IMR-90 (cell line): ENCODE results near the gene DHH.
A peak's percentile ranks its signal among the peaks of the same experiment; 100 is the strongest.

Experiments used
- CEBPB ChIP-seq: IDR thresholded peaks from 2 replicates; pipeline ENCODE4 v1.6.1; 2012; ENCODE audit warnings: low read depth, low read length, improper control_type of control experiment
- MAZ ChIP-seq: IDR thresholded peaks from 2 replicates; pipeline ENCODE4 v1.6.1; 2012; ENCODE audit warnings: low read depth, mild to moderate bottlenecking, low read length, improper control_type of control experiment, moderate library complexity, borderline replicate concordance
- MXI1 ChIP-seq: IDR thresholded peaks from 2 replicates; pipeline ENCODE4 v1.6.1; 2012; ENCODE audit warnings: low read depth, mild to moderate bottlenecking, low read length, moderate library complexity, borderline replicate concordance
- POLR2A ChIP-seq: IDR thresholded peaks from 2 replicates; pipeline ENCODE4 v1.6.1; 2012; ENCODE audit warnings: mild to moderate bottlenecking, low read depth, low read length
- RCOR1 ChIP-seq: IDR thresholded peaks from 2 replicates; pipeline ENCODE4 v1.6.1; 2012; ENCODE audit warnings: mild to moderate bottlenecking, low read length, improper control_type of control experiment; ENCODE audit not compliant: insufficient replicate concordance
- RFX5 ChIP-seq: IDR thresholded peaks from 2 replicates; pipeline ENCODE4 v1.8.0; 2012; ENCODE audit warnings: low read depth, mild to moderate bottlenecking, low read length, moderate library complexity
- SMC3 ChIP-seq: fragments of 150-350 bp; IDR thresholded peaks from 2 replicates; pipeline ENCODE4 v1.6.1; 2016; ENCODE audit warnings: low read depth, mild to moderate bottlenecking, antibody characterized with exemption, low read length, moderate library complexity
- TF ChIP-seq, protein P1 (sequence below): fragments of 150-350 bp; IDR thresholded peaks from 2 replicates; pipeline ENCODE4 v1.6.1; 2017; ENCODE audit warnings: mild to moderate bottlenecking, antibody characterized with exemption, low read length, low read depth
- TF ChIP-seq, protein P2 (sequence below): fragments of 150-350 bp; IDR thresholded peaks from 2 replicates; pipeline ENCODE4 v1.6.1; 2016; ENCODE audit warnings: low read depth, mild to moderate bottlenecking, low read length, moderate library complexity, borderline replicate concordance
- TF ChIP-seq, protein P3 (sequence below): conservative IDR thresholded peaks from 2 replicates; pipeline ENCODE4 v1.5.1; 2012; ENCODE audit warnings: mild to moderate bottlenecking, low read depth, low read length, improper control_type of control experiment

DNA sequence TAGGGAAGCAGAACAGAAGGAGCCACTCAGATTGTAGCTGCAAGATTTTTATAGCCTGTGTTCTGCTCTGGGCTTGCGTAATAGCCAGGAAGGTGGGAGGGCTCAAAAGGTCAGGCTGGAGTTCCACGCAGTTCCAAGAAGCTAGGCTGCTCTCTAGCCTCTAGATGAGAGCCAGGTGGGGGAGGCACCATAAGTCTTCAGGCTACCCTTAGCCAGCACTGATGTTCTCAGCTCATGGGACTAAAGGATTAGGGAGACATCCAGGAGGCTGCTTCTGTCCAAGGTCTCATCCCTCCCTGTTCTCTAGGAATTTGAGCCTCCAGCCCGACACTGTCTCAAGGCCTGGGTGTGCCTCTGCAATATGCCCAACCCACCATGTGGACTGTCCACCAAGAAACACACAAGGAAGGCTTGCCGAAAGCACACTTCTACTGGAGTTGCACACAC is 14.4 kb upstream of the DHH start:
- TF ChIP-seq RCOR1 (no peak), POLR2A (no peak), MXI1 (no peak), CEBPB (peak; percentile 91), MAZ (no peak), RFX5 (no peak), SMC3 (no peak)
- TF ChIP-seq, protein P1, sequence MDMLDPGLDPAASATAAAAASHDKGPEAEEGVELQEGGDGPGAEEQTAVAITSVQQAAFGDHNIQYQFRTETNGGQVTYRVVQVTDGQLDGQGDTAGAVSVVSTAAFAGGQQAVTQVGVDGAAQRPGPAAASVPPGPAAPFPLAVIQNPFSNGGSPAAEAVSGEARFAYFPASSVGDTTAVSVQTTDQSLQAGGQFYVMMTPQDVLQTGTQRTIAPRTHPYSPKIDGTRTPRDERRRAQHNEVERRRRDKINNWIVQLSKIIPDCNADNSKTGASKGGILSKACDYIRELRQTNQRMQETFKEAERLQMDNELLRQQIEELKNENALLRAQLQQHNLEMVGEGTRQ: no peak
- TF ChIP-seq, protein P2, sequence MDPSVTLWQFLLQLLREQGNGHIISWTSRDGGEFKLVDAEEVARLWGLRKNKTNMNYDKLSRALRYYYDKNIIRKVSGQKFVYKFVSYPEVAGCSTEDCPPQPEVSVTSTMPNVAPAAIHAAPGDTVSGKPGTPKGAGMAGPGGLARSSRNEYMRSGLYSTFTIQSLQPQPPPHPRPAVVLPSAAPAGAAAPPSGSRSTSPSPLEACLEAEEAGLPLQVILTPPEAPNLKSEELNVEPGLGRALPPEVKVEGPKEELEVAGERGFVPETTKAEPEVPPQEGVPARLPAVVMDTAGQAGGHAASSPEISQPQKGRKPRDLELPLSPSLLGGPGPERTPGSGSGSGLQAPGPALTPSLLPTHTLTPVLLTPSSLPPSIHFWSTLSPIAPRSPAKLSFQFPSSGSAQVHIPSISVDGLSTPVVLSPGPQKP: no peak
- TF ChIP-seq, protein P3, sequence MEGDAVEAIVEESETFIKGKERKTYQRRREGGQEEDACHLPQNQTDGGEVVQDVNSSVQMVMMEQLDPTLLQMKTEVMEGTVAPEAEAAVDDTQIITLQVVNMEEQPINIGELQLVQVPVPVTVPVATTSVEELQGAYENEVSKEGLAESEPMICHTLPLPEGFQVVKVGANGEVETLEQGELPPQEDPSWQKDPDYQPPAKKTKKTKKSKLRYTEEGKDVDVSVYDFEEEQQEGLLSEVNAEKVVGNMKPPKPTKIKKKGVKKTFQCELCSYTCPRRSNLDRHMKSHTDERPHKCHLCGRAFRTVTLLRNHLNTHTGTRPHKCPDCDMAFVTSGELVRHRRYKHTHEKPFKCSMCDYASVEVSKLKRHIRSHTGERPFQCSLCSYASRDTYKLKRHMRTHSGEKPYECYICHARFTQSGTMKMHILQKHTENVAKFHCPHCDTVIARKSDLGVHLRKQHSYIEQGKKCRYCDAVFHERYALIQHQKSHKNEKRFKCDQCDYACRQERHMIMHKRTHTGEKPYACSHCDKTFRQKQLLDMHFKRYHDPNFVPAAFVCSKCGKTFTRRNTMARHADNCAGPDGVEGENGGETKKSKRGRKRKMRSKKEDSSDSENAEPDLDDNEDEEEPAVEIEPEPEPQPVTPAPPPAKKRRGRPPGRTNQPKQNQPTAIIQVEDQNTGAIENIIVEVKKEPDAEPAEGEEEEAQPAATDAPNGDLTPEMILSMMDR: no peak
